RWPE2 (cell line): ENCODE measurements around the gene RAPH1.
"Not testable (repeated sequence)": the region's sequence is repeated elsewhere in the genome, so short reads cannot be mapped to it uniquely, and the experiment has no call there.

ENCODE experiments used
- ATAC-seq: fragments of 200-7000 bp; cut with Tn5 transposase; 3 replicates; pipeline ENCODE4 v1.9.1; 2021; ENCODE audit warnings: low read depth
- DNase-seq: peaks from one replicate; pipeline ENCODE4 v3.0.0-alpha.2; 2020; ENCODE audit warnings: low spot score
- H3K27ac ChIP-seq: fragments of 450-650 bp; 2 replicates; pipeline ENCODE4 v1.5.1; 2017; ENCODE audit warnings: mild to moderate bottlenecking; ENCODE audit not compliant: poor library complexity, severe bottlenecking
- H3K27me3 ChIP-seq: fragments of 250-450 bp; sonication (Bioruptor Pico); 2 replicates; pipeline ENCODE4 v1.5.1; 2021; ENCODE audit warnings: mild to moderate bottlenecking, moderate library complexity; ENCODE audit not compliant: insufficient read depth, poor library complexity, severe bottlenecking
- H3K36me3 ChIP-seq: fragments of 250-450 bp; sonication (Bioruptor Pico); 2 replicates; pipeline ENCODE4 v1.5.1; 2020; ENCODE audit warnings: low read depth, mild to moderate bottlenecking, moderate library complexity
- H3K4me1 ChIP-seq: fragments of 250-450 bp; sonication (Bioruptor Pico); 2 replicates; pipeline ENCODE4 v1.5.1; 2021; ENCODE audit warnings: mild to moderate bottlenecking, moderate library complexity; ENCODE audit not compliant: insufficient read depth, poor library complexity, severe bottlenecking
- H3K4me3 ChIP-seq: fragments of 250-450 bp; sonication (Bioruptor Pico); 2 replicates; pipeline ENCODE4 v1.5.1; 2021; ENCODE audit warnings: mild to moderate bottlenecking, moderate library complexity; ENCODE audit not compliant: severe bottlenecking
- H3K9me3 ChIP-seq: fragments of 250-450 bp; sonication (Bioruptor Pico); 2 replicates; pipeline ENCODE4 v1.5.1; 2021; ENCODE audit warnings: mild to moderate bottlenecking, moderate library complexity; ENCODE audit not compliant: severe bottlenecking
- TF ChIP-seq, protein P1 (sequence below): fragments of 450-650 bp; IDR thresholded peaks from one replicate; pipeline ENCODE4 v1.5.1; 2017; ENCODE audit warnings: mild to moderate bottlenecking, moderate library complexity; ENCODE audit not compliant: poor library complexity, severe bottlenecking

Gene RAPH1

DNA sequence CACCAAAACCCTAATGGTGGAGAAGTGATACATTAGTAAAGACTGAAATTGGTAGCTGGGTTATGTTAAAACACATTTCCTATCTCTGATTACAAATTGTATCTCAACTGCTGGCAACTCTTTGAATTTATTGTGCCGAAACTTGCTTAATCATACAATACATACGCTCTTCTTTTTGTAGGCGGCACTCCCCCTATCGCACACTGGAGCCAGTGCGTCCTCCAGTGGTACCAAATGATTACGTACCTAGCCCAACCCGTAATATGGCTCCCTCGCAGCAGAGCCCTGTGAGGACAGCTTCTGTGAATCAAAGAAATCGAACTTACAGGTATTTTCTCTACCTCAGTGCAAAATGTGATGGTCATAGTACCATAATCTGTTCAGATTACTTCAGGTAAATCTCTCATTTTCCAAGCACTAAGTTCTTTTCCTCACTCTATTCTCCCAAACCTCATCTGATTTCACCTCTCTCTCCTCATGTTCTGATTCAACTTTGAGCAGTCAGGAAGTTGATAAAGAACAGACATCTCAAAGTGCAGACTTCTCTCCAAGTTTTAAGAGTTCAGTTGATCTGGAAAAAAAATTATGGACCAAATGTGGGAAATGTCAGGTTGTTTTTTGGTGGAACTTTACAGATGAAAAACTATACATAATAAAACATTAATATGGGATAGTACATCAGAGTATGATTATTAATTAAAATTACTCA lies 140.4 kb downstream of the RAPH1 start:
- no peak overlapping the region for H3K27ac ChIP-seq
- H3K36me3 ChIP-seq = peaks cover 27% of the 10 kb centered on the region
- H3K4me1 ChIP-seq = no peaks in the 10 kb centered on the region
- DNase-seq = no peak
- no peak overlapping the region for H3K4me3 ChIP-seq
- ATAC-seq = no peak
- TF ChIP-seq, protein P1, sequence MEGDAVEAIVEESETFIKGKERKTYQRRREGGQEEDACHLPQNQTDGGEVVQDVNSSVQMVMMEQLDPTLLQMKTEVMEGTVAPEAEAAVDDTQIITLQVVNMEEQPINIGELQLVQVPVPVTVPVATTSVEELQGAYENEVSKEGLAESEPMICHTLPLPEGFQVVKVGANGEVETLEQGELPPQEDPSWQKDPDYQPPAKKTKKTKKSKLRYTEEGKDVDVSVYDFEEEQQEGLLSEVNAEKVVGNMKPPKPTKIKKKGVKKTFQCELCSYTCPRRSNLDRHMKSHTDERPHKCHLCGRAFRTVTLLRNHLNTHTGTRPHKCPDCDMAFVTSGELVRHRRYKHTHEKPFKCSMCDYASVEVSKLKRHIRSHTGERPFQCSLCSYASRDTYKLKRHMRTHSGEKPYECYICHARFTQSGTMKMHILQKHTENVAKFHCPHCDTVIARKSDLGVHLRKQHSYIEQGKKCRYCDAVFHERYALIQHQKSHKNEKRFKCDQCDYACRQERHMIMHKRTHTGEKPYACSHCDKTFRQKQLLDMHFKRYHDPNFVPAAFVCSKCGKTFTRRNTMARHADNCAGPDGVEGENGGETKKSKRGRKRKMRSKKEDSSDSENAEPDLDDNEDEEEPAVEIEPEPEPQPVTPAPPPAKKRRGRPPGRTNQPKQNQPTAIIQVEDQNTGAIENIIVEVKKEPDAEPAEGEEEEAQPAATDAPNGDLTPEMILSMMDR = no peak
- no peaks in the 10 kb centered on the region for H3K9me3 ChIP-seq
- H3K27me3 ChIP-seq = no peaks in the 10 kb centered on the region

DNA sequence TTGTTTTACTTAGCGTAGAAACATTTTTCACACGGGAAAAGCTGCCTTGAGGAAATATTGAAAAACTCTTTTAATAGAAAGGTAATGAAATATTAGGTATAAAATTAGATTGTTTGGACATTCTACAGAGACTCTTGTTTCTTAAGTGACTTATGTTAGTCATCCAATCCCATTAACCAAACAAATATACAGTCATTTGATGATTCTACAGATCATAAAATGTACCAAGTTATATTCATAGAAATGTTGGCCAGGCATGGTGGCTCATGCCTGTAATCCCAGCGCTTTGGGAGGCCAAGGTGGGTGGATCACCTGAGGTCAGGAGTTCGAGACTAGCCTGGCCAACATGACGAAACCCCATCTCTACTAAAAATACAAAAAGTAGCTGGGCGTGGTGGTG lies 146.9 kb downstream of the RAPH1 start:
- not testable (repeated sequence) for H3K27me3 ChIP-seq, H3K4me1 ChIP-seq, ATAC-seq, H3K9me3 ChIP-seq, H3K27ac ChIP-seq, H3K4me3 ChIP-seq, DNase-seq
- H3K36me3 ChIP-seq = peaks cover 16% of the 10 kb centered on the region

DNA sequence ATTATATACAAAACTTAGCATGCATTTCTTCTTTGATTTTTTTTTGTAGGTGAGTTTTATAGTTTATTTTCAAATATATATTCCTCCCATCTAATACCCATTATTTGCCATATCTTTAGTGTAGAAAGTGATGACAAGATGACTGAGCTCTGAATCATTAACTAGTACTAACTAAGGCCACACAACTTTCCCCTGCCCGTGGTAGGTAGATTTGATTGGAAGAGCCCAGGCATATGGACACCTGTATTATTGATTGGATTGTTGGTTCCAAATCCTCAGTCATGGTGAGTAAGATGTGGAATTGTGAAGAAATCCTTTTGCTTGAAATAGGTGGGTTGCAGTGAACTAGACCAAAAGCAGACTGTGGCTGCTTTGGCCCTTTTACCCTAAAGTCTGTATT lies 152.1 kb downstream of the RAPH1 start:
- peaks cover 23% of the 10 kb centered on the region for H3K36me3 ChIP-seq
- no peaks in the 10 kb centered on the region for H3K27me3 ChIP-seq
- ATAC-seq = no peak
- DNase-seq = no peak
- no peaks in the 10 kb centered on the region for H3K4me1 ChIP-seq
- no peak overlapping the region for H3K4me3 ChIP-seq
- no peaks in the 10 kb centered on the region for H3K9me3 ChIP-seq
- no peak overlapping the region for H3K27ac ChIP-seq
- TF ChIP-seq, protein P1 = no peak

DNA sequence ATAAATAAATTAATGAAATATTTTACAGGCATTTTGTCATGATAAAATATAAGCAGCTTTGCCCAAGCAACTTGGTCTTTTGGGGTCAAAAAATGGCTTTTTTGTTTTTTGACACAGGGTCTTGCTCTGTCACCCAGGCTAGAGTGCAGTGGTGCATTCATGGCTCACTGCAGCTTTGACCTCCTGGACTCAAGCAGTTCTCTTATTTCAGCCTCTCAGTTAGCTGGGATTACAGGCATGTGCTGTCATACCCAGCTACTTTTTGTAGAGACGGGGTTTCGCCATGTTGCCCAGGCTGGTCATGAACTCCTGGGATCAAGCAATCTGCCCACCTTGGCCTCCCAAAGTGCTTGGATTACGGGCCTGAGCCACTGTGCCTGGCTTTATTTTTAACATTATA lies 155.9 kb downstream of the RAPH1 start:
- no peak for DNase-seq
- Histone ChIP-seq H3K36me3 (peaks cover 23% of the 10 kb centered on the region; the same call in 1 of the 2 replicates), H3K27ac (no peak overlapping the region), H3K9me3 (no peaks in the 10 kb centered on the region), H3K27me3 (no peaks in the 10 kb centered on the region), H3K4me1 (no peaks in the 10 kb centered on the region), H3K4me3 (no peak overlapping the region)
- TF ChIP-seq, protein P1 = no peak
- ATAC-seq = no peak

DNA sequence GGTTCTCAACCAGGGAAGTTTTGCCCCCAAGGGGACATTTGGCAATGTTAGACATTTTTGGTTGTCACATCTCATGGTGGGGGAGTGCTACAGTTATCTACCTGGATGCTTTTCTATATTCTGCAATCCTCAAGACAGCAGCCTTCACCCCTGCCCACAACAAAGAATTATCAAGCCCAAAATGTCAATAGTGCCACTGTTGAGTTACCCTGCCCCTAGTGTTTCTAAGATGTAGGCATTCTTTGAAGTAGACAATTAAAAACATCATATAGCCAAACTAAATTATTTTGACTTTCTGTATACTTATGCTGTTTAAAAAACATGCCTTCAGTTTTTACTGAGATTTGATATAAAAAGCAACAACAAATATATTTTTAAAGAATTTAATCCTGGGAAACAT lies 158.9 kb downstream of the RAPH1 start:
- TF ChIP-seq, protein P1 = peak; percentile 11
- H3K27me3 ChIP-seq = no peaks in the 10 kb centered on the region
- peaks cover 10% of the 10 kb centered on the region; the same call in 1 of the 2 replicates for H3K36me3 ChIP-seq
- H3K4me3 ChIP-seq = no peak overlapping the region
- DNase-seq (no peak), ATAC-seq (no peak)
- no peaks in the 10 kb centered on the region for H3K4me1 ChIP-seq
- H3K9me3 ChIP-seq = no peaks in the 10 kb centered on the region
- no peak overlapping the region for H3K27ac ChIP-seq

DNA sequence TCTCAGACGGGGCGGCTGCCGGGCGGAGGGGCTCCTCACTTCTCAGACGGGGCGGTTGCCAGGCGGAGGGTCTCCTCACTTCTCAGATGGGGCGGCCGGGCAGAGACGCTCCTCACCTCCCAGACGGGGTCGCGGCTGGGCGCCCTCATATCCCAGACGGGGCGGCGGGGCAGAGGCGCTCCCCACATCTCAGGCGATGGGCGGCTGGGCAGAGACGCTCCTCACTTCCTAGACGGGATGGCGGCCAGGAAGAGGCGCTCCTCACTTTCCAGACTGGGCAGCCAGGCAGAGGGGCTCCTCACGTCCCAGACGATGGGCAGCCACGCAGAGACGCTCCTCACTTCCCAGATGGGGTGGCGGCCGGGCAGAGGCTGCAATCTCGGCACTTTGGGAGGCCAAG lies 162.4 kb downstream of the RAPH1 start:
- ATAC-seq = not testable (repeated sequence)

More for the DNA sequence above, 162.4 kb downstream of the RAPH1 start:
- H3K36me3 ChIP-seq = peaks cover 25% of the 10 kb centered on the region
- not testable (repeated sequence) for H3K27ac ChIP-seq, DNase-seq, H3K4me3 ChIP-seq, H3K27me3 ChIP-seq, H3K9me3 ChIP-seq, H3K4me1 ChIP-seq
